NCI-H1092 (cell line): ENCODE data around the gene NDST4.

Source experiments
- DNase-seq: peaks from one replicate; lab custom pipeline; 2025; lab: John Stamatoyannopoulos, UW

NDST4 gene

DNA sequence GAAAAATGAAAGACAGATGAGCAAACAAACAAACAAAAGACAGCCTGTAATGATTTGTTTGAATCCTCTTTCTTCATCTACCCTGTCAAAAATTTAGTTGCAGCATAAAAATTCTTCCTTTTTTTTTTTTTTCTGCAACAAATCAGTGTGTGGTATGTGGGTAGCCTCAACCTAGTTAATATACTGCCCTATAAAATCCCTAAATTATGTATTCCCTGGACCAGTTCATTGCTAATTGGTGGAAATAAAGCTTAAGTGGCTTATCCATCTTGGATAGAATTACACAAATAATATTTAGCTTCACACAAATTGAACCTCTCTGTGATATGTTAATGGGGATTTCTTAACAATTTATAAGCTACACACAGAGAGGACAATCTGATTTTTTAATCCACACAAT is 208.4 kb downstream of the NDST4 start:
- DNase-seq: no peak

DNA sequence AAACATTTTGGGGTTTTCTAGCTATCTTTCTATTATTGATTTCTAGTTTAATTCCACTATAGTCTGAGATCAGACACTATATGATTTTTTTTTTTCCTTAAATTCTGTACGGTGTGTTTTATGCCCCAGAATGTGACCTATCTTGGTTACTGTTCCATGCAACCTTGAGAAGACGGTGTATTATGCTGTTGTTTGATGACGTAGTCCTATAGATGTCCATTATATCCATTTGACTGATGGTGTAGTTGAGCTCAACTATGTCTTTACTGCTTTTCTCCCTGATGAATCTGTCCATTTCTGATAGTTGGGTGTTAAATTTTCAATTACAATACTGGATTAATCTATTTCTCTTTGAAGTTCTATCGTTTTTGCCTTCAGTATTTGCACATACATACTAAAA is 212.5 kb downstream of the NDST4 start:
- DNase-seq: no peak

GRCh38 chr4:114890773-114891172 is 222.6 kb downstream of the NDST4 start:
- no peak for DNase-seq

DNA sequence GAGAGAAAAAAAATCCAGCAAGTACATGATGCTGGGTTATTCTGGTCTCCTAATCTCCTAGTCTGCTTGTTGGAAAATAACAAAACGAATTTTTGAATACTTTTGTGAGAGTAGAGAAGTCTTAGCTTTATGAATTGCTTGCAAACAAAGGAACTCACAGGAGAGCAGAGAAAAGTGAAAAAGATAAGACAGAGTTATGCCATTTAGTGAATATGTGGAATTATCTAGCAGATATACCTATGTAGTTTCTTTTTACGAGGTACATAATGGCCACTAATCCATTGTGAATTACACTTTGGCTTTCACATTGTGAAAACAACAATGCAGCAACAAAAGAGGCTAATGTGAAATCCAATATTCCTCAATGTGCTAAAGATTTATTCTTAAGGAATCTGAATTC is 226.7 kb downstream of the NDST4 start:
- no peak for DNase-seq

GRCh38 chr4:114883641-114884040 is 229.8 kb downstream of the NDST4 start:
- no peak for DNase-seq

- peak; percentile 63 for DNase-seq
These were observed 233.3 kb downstream of the NDST4 start for GRCh38 chr4:114879916-114880669.

- DNase-seq: no peak
These were observed 237.8 kb downstream of the NDST4 start for GRCh38 chr4:114875630-114876029.

- no peak for DNase-seq
These were observed 239.1 kb downstream of the NDST4 start for GRCh38 chr4:114874321-114874720.

- no peak for DNase-seq
These were observed 242.4 kb downstream of the NDST4 start for GRCh38 chr4:114870987-114871386.

DNA sequence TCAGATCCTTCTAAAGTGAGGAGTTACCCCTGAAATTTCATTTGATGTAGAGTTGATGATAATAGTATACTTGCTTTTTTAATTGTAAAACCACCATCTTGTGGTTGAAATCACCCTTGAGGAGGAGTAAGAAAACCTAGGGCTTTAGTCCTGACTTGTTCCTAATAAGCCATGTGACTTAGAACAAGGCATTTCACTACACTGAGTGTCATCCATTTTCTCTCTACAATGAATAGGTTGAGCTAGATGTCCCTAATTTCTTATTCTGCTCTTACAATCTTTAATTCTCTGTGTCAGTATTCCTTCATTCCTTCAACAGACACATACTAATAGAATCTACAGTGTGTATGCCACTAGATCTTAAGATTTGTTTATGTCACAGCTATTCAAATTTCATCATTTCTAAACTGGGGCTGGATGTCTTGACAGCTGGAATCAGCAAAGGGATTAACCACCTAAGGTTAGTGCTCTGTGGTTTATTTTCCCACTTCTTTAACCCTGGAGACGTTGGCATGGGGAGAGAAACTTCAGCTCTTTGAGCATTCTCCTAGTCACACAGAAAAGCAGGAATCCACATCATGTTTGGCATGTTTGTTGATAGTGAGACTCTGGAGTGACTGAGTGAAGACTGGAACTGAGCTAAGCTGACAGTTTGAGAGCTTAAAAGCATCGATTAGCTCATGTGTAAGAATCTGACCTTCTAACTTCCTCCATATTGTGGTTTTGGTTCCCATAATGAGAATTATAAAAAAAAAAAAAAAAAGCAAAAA is 246.3 kb downstream of the NDST4 start:
- no peak for DNase-seq

DNA sequence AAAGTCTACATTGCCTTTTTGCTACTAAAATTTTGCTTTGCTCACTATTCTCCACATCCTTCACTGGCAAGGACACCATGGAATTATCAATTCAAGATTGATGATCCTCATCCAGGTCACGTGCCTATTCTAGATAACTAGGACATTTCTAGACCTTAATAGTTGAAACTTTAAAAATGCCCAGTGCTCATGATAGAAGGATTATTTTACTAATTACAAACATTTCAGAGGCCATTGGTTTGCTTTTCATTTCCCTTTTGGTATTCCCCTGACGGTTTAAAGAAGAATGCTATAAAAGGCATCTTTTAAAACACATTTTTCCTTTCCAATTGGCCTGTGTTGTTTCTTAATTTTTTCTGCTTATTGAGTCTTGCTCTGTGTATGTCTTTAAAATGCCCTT is 249.4 kb downstream of the NDST4 start:
- no peak for DNase-seq

DNA sequence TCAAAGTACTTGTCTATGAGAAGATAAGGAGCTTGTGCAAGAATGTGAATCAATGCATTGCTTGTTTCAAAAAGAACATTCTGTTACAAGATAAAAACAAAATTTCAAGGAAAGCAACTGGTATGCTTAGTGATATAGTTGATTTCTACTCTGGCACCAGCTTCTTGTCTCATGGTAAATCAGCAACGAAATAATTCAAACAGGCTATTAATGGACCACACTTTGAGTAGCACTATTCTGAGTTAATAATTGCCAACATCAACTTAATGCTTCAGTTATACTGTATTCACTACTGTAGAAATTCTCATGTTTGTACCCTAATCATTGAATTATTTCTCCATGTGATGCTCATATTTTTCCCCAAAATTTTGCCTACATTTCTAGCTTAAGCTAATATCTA is 252.6 kb downstream of the NDST4 start:
- DNase-seq: no peak

DNA sequence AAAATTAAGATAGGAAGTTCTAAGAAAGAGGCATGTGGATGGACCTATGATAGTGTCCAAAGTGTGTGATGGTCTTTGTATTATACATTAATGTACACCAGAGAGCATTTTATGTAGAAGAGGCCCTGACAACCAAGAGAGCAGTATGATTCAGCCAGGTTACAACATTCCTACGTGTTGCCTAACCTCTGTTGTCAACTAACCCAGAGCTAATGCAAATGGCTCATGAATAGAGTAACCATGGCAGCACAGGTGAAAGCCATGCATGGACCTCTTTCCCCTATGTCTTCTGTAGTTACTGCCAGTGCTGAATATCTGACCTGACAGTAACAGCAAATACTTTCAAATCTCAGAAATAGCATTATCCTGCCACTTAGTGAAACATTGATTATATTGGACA is 255.6 kb downstream of the NDST4 start:
- no peak for DNase-seq

GRCh38 chr4:114839986-114840385 is 273.4 kb downstream of the NDST4 start:
- DNase-seq: no peak

DNA sequence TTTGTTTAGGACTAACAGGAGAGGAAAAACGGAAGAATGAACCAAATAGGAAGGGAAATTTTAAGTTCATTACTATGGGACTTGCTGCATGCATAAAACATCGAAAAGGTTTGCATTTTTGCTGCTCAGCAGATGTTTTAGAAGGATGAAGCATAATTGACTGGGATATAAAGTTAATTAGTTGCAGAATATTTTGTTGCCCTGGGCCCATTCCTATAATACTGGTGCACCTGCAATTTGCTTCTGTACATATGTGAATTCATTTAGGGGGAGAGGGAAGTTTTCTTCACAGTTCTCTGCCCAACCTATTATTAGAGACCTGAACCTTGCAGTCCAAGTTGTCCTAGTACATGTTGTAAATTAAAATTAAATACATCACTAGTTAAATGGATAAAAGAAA is 282.8 kb downstream of the NDST4 start:
- DNase-seq: no peak

GRCh38 chr4:114827651-114828050 is 285.8 kb downstream of the NDST4 start:
- DNase-seq: no peak

- no peak for DNase-seq
These were observed 297.7 kb downstream of the NDST4 start for GRCh38 chr4:114815760-114816159.

- DNase-seq: no peak
These were observed 299.5 kb downstream of the NDST4 start for GRCh38 chr4:114813961-114814360.

GRCh38 chr4:114811564-114812301 is 301.7 kb downstream of the NDST4 start:
- DNase-seq: no peak

- DNase-seq: no peak
These were observed 305.5 kb downstream of the NDST4 start for GRCh38 chr4:114807759-114808404.

DNA sequence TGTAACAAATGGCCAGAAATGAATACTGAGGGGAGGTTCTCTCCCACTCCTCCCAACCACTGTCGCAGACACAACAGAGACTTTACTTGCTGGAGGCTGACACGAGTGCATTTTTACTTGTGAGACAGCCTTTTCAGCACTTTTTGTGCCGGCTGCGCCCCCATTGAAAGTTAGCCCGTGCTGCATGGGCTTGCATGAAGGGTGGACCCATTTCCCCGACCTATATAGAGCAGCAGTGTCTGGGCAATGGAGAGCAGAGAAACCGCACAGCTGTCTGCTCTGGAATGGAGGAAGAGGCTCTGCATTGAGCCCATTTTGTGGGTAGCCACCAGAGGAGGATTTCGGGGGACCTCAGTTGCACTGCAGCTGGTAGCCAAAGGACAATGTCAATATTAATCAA is 306.1 kb downstream of the NDST4 start:
- no peak for DNase-seq

GRCh38 chr4:114791976-114792375 is 321.4 kb downstream of the NDST4 start:
- no peak for DNase-seq
